ENCODE results near the gene HLCS.

DNA sequence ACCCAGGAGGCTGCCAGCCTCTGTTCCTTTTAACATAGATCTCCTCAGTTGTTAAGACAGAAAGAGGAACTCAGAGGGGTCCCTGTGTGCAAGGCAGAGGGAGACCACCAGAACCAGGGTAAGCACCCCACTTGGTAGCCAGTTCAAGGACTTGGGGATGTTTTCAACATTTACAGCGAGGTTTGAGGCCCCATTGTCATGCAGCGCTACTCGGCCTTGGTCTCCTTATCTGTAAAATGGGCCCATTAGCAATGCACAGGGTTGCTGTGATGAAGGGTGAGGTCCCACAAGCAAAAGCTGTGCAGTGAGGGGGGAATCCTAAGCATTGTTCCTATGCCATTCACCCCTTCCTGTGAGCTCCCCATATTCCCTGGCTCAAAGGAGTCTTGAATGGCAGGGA, 263.3 kb downstream of the HLCS start:
- TF ChIP-seq CTCF (IDR thresholded peaks at IDR 0.05) = no peak
- no peak for TF ChIP-seq POLR2A (IDR thresholded peaks at IDR 0.05)

Data from body of pancreas (tissue), 4 donors.